GM12878 (cell line): ENCODE results near the gene ADGRD1. TPM values are rescaled to one million over a fixed set of nuclear protein-coding genes. Genes with fewer than 3 reads are reported as not detected.

Experiments used
- ATAC-seq: fragments of 200-7000 bp; cut with Tn5 transposase; 3 replicates; pipeline ENCODE4 v1.9.1; 2020; ENCODE audit warnings: mild to moderate bottlenecking, moderate library complexity
- BruUV-seq: library from RNA; stranded (reverse); fragments of 400-500 nt; replicated peaks from 2 replicates; lab custom pipeline; 2021; lab: Mats Ljungman, UMichigan
- CTCF ChIA-PET: fragments of 300-600 bp; sonication (Branson Sonifier 250); formaldehyde crosslinking; extraction: SDS; loops from one replicate; lab custom pipeline; 2021; ENCODE audit warnings: inconsistent platforms; lab: Yijun Ruan, JAX
- POLR2A ChIA-PET: fragments of 350-600 bp; formaldehyde crosslinking; extraction: SDS; loops from one replicate; lab custom pipeline; 2021; ENCODE audit warnings: inconsistent platforms; lab: Charles Lee
- RAD21 ChIA-PET: fragments of 300-600 bp; sonication (Branson Sonifier 250); formaldehyde crosslinking; loops from one replicate; lab custom pipeline; 2023; ENCODE audit warnings: antibody characterized with exemption; ENCODE audit not compliant: unreplicated experiment; lab: Charles Lee
- SMC1A ChIA-PET: fragments of 300-600 bp; sonication (Branson Sonifier 250); formaldehyde crosslinking; loops from one replicate; lab custom pipeline; 2023; ENCODE audit not compliant: unreplicated experiment, uncharacterized antibody; lab: Charles Lee
- DNase-seq: peaks from one replicate; pipeline ENCODE4 v3.0.0-alpha.2; 2011; ENCODE audit warnings: low read depth, low spot score
- FAIRE-seq: peaks from 3 replicates; lab custom pipeline; 2011; peaks lifted over from hg19 to GRCh38; lab: Jason Lieb, UNC
- H2AFZ ChIP-seq: 2 replicates; pipeline ENCODE4 v1.6.0; 2011; ENCODE audit warnings: low read depth, low read length, control low read depth; ENCODE audit not compliant: control insufficient read depth
- H3K27ac ChIP-seq: 2 replicates; pipeline ENCODE4 v1.5.1; 2011; ENCODE audit warnings: control low read depth; ENCODE audit not compliant: control insufficient read depth, insufficient read depth
- H3K27me3 ChIP-seq, 2 experiments: replicated peaks in 1 of 2; 2 replicates each; pipeline versions ENCODE4 v1.6.0 to v1.6.1; 2011; ENCODE audit warnings: low read length in 1 of 2; ENCODE audit not compliant: control insufficient read depth in 2 of 2, insufficient read depth in 2 of 2
- H3K36me3 ChIP-seq, 2 experiments: 2 replicates each; pipeline ENCODE4 v1.5.1; 2011; ENCODE audit warnings: low read length in 1 of 2; ENCODE audit not compliant: control insufficient read depth in 2 of 2, insufficient read depth in 2 of 2
- H3K4me1 ChIP-seq: 2 replicates; pipeline ENCODE4 v1.6.1; 2011; ENCODE audit warnings: mild to moderate bottlenecking, low read length, moderate library complexity, mixed read lengths; ENCODE audit not compliant: control insufficient read depth, insufficient read depth
- H3K4me2 ChIP-seq: 2 replicates; pipeline ENCODE4 v1.6.0; 2011; ENCODE audit warnings: control low read depth; ENCODE audit not compliant: control insufficient read depth, insufficient read depth
- H3K4me3 ChIP-seq: fragments of 200-600 bp; sonication (generic); 2 replicates; pipeline ENCODE4 v1.5.1; 2016
- H3K79me2 ChIP-seq: 2 replicates; pipeline ENCODE4 v1.6.0; 2011; ENCODE audit warnings: low read length; ENCODE audit not compliant: control insufficient read depth, insufficient read depth
- H3K9ac ChIP-seq: 2 replicates; pipeline ENCODE4 v1.8.0; 2011; ENCODE audit warnings: low read length, control low read depth, mixed read lengths; ENCODE audit not compliant: control insufficient read depth, insufficient read depth
- H3K9me3 ChIP-seq: replicated peaks from 3 replicates; pipeline ENCODE4 v1.5.1; 2011; ENCODE audit warnings: mild to moderate bottlenecking, low read length; ENCODE audit not compliant: control insufficient read depth, insufficient read depth
- H4K20me1 ChIP-seq: 2 replicates; pipeline ENCODE4 v1.6.0; 2011; ENCODE audit not compliant: control insufficient read depth, insufficient read depth
- ETV6 ChIP-seq, 2 experiments: fragments of 450-650 bp in 1 of 2; IDR thresholded peaks in 1 of 2; conservative IDR thresholded peaks in 1 of 2; 2 replicates each; pipeline ENCODE4 v1.6.1; 2014; ENCODE audit warnings: antibody characterized with exemption in 1 of 2, borderline replicate concordance in 1 of 2, low read depth in 1 of 2, mild to moderate bottlenecking in 1 of 2, moderate library complexity in 1 of 2
- SREBF2 ChIP-seq: IDR thresholded peaks from 2 replicates; pipeline ENCODE4 v1.6.1; 2012; ENCODE audit warnings: mild to moderate bottlenecking, low read length
- WGBS: methylation state at CpG from one replicate; pipeline ENCODE4 v1.1.6; 2016; ENCODE audit warnings: low lambda C conversion rate; ENCODE audit not compliant: insufficient replicate concordance, insufficient coverage; ENCODE audit errors: missing lambda C conversion rate; 5-methylcytosine and 5-hydroxymethylcytosine counted together
- in situ Hi-C: fragments of 300-500 bp; cut with MboI; formaldehyde crosslinking; loops from 9 replicates; pipeline ENCODE4 v1.14.3; 2018; ENCODE audit warnings: mixed read lengths
- intact Hi-C: fragments of 100-400 bp; cut with micrococcal nuclease; formaldehyde crosslinking; loops from one replicate; pipeline ENCODE4 v1.14.2; 2022; ENCODE audit not compliant: unreplicated experiment
- polyA plus RNA-seq, 11 experiments: library from polyadenylated mRNA; depleted of rRNA in 4 of 11; unstranded in 6 of 11; stranded (reverse) in 5 of 11; fragments of >200 nt; fragmentation: Nextera tagmentation in 4 of 11; fragmentation: Illumina TruSeq in 1 of 11; extraction: Ambion mirVana in 4 of 11; extraction: Trizol in 1 of 11; gene quantifications; 1 replicate in 1 of 11; 2 replicates in 10 of 11; pipeline versions ENCODE4 v1.2.1 to v1.2.3, GENCODE V29; 2011 to 2016; ENCODE audit warnings: inconsistent platforms in 2 of 11, missing spikeins in 2 of 11, low read depth in 1 of 11
- total RNA-seq, 4 experiments: library from RNA; depleted of rRNA in 3 of 4; stranded (reverse); fragments of >200 nt in 3 of 4; fragmentation: Illumina TruSeq in 1 of 4; extraction: Trizol in 1 of 4; gene quantifications; 2 replicates each; pipeline versions ENCODE4 v1.2.1 to v1.2.3, GENCODE V29; 2013 to 2021

Gene ADGRD1
- total and polyA plus RNA-seq, 10 of the 15 experiments (the other 5 are each of a cell fraction or from before 2014, with no cell fraction given) = 0.15 to 12.7 (median 1.2) TPM

GRCh38 chr12:131093971-131094830, 140.5 kb downstream of the ADGRD1 start:
- Histone ChIP-seq H3K36me3 (no peaks in the 10 kb centered on the region), H2AFZ (no peak overlapping the region), H3K4me2 (no peak overlapping the region), H3K27ac (no peak overlapping the region; the same call in 1 of the 2 replicates), H3K4me1 (peaks cover 46% of the 10 kb centered on the region), H3K9me3 (no peaks in the 10 kb centered on the region), H3K27me3 (no peaks in the 10 kb centered on the region), H4K20me1 (no peaks in the 10 kb centered on the region), H3K4me3 (no peak overlapping the region), H3K79me2 (no peaks in the 10 kb centered on the region), H3K9ac (no peak overlapping the region)
- RAD21 ChIA-PET = interaction anchor here (1.0 to 3.1 kb wide), 15 partner anchors 7 to 358 kb away, joined by 3 to 36 read pairs (median 6); partner anchors contain the start of gene ADGRD1
- intact Hi-C loops = loop anchor here (2.0 kb wide), 3 partner anchors 25 to 215 kb away; no protein-coding TSS in a partner anchor
- BruUV-seq = no TSS peak
- in situ Hi-C loops = no loop called here
- TF ChIP-seq SREBF2 (0 out of 2 replicates have a peak, but pooled peaks have one; percentile 32), ETV6 (conservative IDR thresholded peaks at IDR 0.05 in 1 of 2, IDR thresholded peaks at IDR 0.05 in 1 of 2; ENCODE audit: borderline replicate concordance in 1 of 2, low read depth in 1 of 2) (no peak)
- POLR2A ChIA-PET = interaction anchor here (0.7 to 2.1 kb wide), 3 partner anchors 7 to 33 kb away, joined by 3 to 9 read pairs (median 8); no protein-coding TSS in a partner anchor
- CTCF ChIA-PET = interaction anchor here (0.8 to 2.8 kb wide), 7 partner anchors 7 to 275 kb away, joined by 3 to 37 read pairs (median 7); no protein-coding TSS in a partner anchor
- no peak for ATAC-seq
- DNase-seq = no peak
- 77% methylated on average over 11 of the region's 11 CpGs for WGBS
- SMC1A ChIA-PET = interaction anchor here (0.8 to 3.2 kb wide), 14 partner anchors 9 to 258 kb away, joined by 3 to 65 read pairs (median 4); partner anchors contain the start of gene ADGRD1
- FAIRE-seq = no peak
